A172 (cell line): ENCODE data around the gene NFKBIA. TPM values are rescaled to one million over a fixed set of nuclear protein-coding genes. Genes with fewer than 3 reads are reported as not detected.
"Not testable (repeated sequence)": the region's sequence is repeated elsewhere in the genome, so short reads cannot be mapped to it uniquely, and the experiment has no call there.

Source experiments
- DNase-seq: peaks from one replicate; pipeline ENCODE4 v3.0.0-alpha.2; 2015; ENCODE audit warnings: low spot score
- total RNA-seq: library from RNA; depleted of rRNA; stranded (reverse); fragments of >200 nt; shearing (Covaris generic); gene quantifications from 2 replicates; pipeline ENCODE4 v1.2.3, GENCODE V29; 2014; rRNA removed

NFKBIA gene
- total RNA-seq: 41.3 and 58.1 TPM in 2 replicates

- peak; percentile 60 for DNase-seq
Observed at GRCh38 chr14:35404449-35405303, at the start of gene NFKBIA. TSS of gene NFKBIA (minus strand) at chr14:35404749. CDS start at chr14:35404644, 105 bp downstream.

- no peak for DNase-seq
Observed at GRCh38 chr14:35446450-35446849, 41.9 kb upstream of the NFKBIA start.

- no peak for DNase-seq
Observed at GRCh38 chr14:35444104-35444503, 39.6 kb upstream of the NFKBIA start.

GRCh38 chr14:35441160-35441559 lies 36.6 kb upstream of the NFKBIA start:
- DNase-seq: no peak

- DNase-seq: no peak
Observed at GRCh38 chr14:35438910-35439713, 34.6 kb upstream of the NFKBIA start.

GRCh38 chr14:35438492-35438891 lies 33.9 kb upstream of the NFKBIA start:
- DNase-seq: not testable (repeated sequence)

GRCh38 chr14:35435177-35435576 lies 30.6 kb upstream of the NFKBIA start:
- DNase-seq: peak; percentile 64

GRCh38 chr14:35433826-35434225 lies 29.3 kb upstream of the NFKBIA start:
- DNase-seq: no peak

- no peak for DNase-seq
Observed at GRCh38 chr14:35430459-35431199, 26.1 kb upstream of the NFKBIA start.

- no peak for DNase-seq
Observed at GRCh38 chr14:35429951-35430350, 25.4 kb upstream of the NFKBIA start.

- DNase-seq: no peak
Observed at GRCh38 chr14:35425850-35426249, 21.3 kb upstream of the NFKBIA start.

- no peak for DNase-seq
Observed at GRCh38 chr14:35423621-35424020, 19.1 kb upstream of the NFKBIA start.

- DNase-seq: peak; percentile 84
Observed at GRCh38 chr14:35420036-35420811, 15.7 kb upstream of the NFKBIA start.

- DNase-seq: peak; percentile 58
Observed at GRCh38 chr14:35419429-35419841, 14.9 kb upstream of the NFKBIA start.

- DNase-seq: no peak
Observed at GRCh38 chr14:35418093-35418492, 13.5 kb upstream of the NFKBIA start.

GRCh38 chr14:35416108-35416750 lies 11.7 kb upstream of the NFKBIA start:
- DNase-seq: no peak

GRCh38 chr14:35414365-35414764 lies 9.8 kb upstream of the NFKBIA start:
- DNase-seq: peak; percentile 52

GRCh38 chr14:35412272-35413056 lies 7.9 kb upstream of the NFKBIA start:
- no peak for DNase-seq

GRCh38 chr14:35410858-35411257 lies 6.3 kb upstream of the NFKBIA start:
- no peak for DNase-seq

- no peak for DNase-seq
Observed at GRCh38 chr14:35409595-35409994, 5.0 kb upstream of the NFKBIA start.
